Measurements from ENCODE around the gene LELP1.

Gene LELP1

DNA sequence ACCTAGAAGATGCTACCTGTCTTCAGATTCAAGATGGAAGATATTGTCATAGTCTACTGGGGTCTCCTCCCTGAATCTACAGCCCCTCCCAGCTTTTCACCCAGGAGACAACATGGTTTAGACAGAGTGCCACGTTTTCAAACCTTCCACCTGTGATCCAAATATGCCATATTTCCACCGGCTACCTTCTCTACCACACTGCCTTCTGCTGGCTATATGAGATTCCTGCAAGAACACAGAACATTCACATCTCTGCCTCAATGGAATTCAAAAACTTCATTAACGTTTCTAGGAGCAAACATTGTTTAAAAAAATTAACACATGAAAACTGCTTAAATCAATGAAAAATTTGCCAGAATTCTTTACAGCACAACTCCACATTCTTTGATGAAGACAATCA, 12.9 kb upstream of the LELP1 start:
- H3K9me3 ChIP-seq (ENCODE audit: severe bottlenecking), result peaks cover 7% of the 10 kb centered on the region
- TF ChIP-seq, protein P1, sequence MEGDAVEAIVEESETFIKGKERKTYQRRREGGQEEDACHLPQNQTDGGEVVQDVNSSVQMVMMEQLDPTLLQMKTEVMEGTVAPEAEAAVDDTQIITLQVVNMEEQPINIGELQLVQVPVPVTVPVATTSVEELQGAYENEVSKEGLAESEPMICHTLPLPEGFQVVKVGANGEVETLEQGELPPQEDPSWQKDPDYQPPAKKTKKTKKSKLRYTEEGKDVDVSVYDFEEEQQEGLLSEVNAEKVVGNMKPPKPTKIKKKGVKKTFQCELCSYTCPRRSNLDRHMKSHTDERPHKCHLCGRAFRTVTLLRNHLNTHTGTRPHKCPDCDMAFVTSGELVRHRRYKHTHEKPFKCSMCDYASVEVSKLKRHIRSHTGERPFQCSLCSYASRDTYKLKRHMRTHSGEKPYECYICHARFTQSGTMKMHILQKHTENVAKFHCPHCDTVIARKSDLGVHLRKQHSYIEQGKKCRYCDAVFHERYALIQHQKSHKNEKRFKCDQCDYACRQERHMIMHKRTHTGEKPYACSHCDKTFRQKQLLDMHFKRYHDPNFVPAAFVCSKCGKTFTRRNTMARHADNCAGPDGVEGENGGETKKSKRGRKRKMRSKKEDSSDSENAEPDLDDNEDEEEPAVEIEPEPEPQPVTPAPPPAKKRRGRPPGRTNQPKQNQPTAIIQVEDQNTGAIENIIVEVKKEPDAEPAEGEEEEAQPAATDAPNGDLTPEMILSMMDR (IDR thresholded peaks at IDR 0.05; ENCODE audit: low read depth, low read length), result peak; percentile 94
- H3K27me3 ChIP-seq (ENCODE audit: insufficient read depth, low read depth, severe bottlenecking), result peaks cover 9% of the 10 kb centered on the region
- no peaks in the 10 kb centered on the region for H3K36me3 ChIP-seq
- peak; percentile 63 for DNase-seq
- no peak overlapping the region for H3K27ac ChIP-seq
- no peak overlapping the region for H3K4me3 ChIP-seq (ENCODE audit: low read depth, low read length)

DNA sequence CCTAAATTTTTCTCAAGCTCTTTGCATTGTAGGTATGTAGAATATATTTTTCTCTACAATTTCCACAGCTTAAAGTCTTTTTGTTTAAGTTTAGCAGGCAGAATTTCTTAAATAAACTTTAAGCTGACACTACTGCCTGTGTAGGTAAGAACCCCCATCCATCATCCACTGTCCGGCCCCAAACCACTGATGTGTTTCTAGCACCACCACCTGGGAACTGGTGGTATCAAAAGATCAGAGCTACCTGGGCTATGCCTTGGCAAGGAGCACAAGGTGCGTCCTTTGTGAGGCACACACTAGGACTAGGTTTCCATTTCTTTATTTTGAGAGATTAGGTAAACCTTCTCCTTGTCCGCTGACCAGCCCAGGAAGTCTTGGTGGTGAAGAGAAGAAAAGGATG, 10.5 kb upstream of the LELP1 start:
- Histone ChIP-seq H3K27me3 (ENCODE audit: insufficient read depth, low read depth, severe bottlenecking) (peaks cover 18% of the 10 kb centered on the region), H3K9me3 (ENCODE audit: severe bottlenecking) (no peaks in the 10 kb centered on the region), H3K4me3 (ENCODE audit: low read depth, low read length) (no peak overlapping the region), H3K27ac (no peak overlapping the region), H3K36me3 (no peaks in the 10 kb centered on the region)
- TF ChIP-seq, protein P1 (IDR thresholded peaks at IDR 0.05; ENCODE audit: low read depth, low read length), result peak; percentile 99
- DNase-seq, result peak; percentile 91

DNA sequence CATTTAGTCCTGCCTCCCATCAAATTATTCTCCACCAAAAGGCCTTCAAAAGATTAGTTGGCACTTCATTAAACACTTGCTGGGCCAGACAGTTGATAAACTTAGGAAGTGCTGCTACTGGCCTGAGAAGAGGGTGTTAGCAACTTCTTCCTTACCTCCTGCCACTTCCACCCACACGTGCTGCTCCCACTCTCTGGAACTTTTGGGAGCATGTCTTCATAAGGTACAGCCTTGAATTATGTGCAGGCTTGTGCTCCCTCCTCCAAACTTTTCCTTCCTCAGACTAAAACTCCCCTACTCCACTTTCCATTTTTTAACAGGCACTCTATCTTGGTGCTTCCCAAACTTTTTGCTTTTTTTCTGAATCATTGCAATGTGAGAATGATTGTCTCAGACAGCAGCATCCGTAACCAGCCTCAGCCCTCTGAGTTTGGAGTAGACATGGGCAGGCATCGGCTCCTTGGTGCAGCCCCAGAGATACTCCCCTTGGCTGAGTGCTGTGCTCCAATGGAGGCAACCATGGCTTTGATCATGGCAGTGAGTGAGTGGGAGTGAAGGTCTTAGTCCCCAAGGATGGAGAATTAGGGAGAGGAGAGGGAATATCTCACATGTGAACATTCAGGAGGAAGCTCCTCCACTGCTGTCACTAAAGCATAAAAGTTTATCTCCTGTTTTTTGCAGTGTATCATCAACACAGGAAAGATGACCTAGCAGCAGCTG, 8.7 kb upstream of the LELP1 start:
- TF ChIP-seq, protein P1 (IDR thresholded peaks at IDR 0.05; ENCODE audit: low read depth, low read length), result no peak
- Histone ChIP-seq H3K36me3 (no peaks in the 10 kb centered on the region), H3K27me3 (ENCODE audit: insufficient read depth, low read depth, severe bottlenecking) (peaks cover 26% of the 10 kb centered on the region), H3K9me3 (ENCODE audit: severe bottlenecking) (no peaks in the 10 kb centered on the region), H3K4me3 (ENCODE audit: low read depth, low read length) (no peak overlapping the region), H3K27ac (no peak overlapping the region)
- DNase-seq, result no peak

DNA sequence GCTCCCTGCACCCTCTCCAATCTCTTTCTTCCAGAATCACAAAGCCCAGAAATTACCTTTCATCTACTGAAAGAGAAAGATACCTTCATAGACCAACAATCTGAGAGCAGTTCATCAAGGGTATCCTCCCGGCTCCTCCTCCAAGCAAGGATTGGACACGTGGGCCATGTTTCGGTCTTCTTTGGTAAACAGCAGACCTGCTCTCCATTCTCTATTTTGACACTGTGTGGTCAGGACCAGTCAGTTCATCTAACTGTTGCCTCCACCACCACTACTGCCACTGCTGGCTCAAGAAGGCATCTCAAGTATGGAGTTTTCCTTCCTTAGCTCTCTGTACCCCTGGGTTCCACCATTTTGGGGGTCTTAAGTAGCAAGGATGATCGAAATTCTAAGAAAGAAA, 8.0 kb upstream of the LELP1 start:
- Histone ChIP-seq H3K27ac (no peak overlapping the region), H3K27me3 (ENCODE audit: insufficient read depth, low read depth, severe bottlenecking) (peaks cover 29% of the 10 kb centered on the region), H3K4me3 (ENCODE audit: low read depth, low read length) (no peak overlapping the region), H3K36me3 (no peaks in the 10 kb centered on the region), H3K9me3 (ENCODE audit: severe bottlenecking) (peaks cover 2% of the 10 kb centered on the region)
- TF ChIP-seq, protein P1 (IDR thresholded peaks at IDR 0.05; ENCODE audit: low read depth, low read length), result no peak
- no peak for DNase-seq

DNA sequence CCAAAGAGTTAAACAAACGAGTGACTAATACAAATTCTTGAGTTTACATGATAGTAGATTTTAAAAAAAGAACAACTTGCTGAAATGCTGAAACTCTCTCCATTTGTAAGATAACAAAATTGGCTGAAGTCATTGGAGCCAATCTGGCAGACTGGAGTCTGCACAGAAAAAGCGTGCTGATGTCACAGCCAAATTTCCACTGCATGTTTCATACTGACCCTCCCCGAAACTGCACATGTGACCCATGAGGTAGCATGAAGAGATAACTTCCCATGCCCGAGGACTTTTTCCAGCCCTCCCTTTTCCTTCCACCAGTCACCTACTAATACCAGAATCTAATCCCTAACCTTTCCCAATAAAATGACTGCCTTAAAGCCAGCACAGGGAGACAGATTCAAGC, 1.2 kb upstream of the LELP1 start:
- H3K27me3 ChIP-seq (ENCODE audit: insufficient read depth, low read depth, severe bottlenecking), result peaks cover 25% of the 10 kb centered on the region

More for the DNA sequence above, 1.2 kb upstream of the LELP1 start:
- TF ChIP-seq, protein P1 (IDR thresholded peaks at IDR 0.05; ENCODE audit: low read depth, low read length), result no peak
- DNase-seq, result no peak
- no peak overlapping the region for H3K27ac ChIP-seq
- H3K9me3 ChIP-seq (ENCODE audit: severe bottlenecking), result peaks cover 4% of the 10 kb centered on the region
- no peaks in the 10 kb centered on the region for H3K36me3 ChIP-seq
- H3K4me3 ChIP-seq (ENCODE audit: low read depth, low read length), result no peak overlapping the region

Data from WERI-Rb-1 (cell line).